Spinal cord (tissue), 10 donors: ENCODE data around the gene USF2. TPM values are rescaled to one million over a fixed set of nuclear protein-coding genes. Genes with fewer than 3 reads are reported as not detected.

Experiments used
- DNase-seq, 6 donors: peaks; one replicate each; pipeline versions ENCODE4 v3.0.0 to v3.0.0-alpha.2; 2013 to 2015; ENCODE audit warnings: low spot score in 6 of 6, low read depth in 4 of 6
- H3K27ac ChIP-seq: one replicate; pipeline ENCODE4 v1.5.1; 2013; ENCODE audit warnings: low read depth, low read length, control low read depth
- H3K27me3 ChIP-seq: one replicate; pipeline ENCODE4 v1.6.1; 2013; ENCODE audit warnings: low read length; ENCODE audit not compliant: control insufficient read depth, insufficient read depth
- H3K36me3 ChIP-seq: one replicate; pipeline ENCODE4 v1.6.1; 2013; ENCODE audit warnings: low read length; ENCODE audit not compliant: control insufficient read depth, insufficient read depth
- H3K4me1 ChIP-seq: one replicate; pipeline ENCODE4 v1.6.1; 2013; ENCODE audit warnings: low read length; ENCODE audit not compliant: control insufficient read depth, insufficient read depth
- H3K4me3 ChIP-seq: one replicate; pipeline ENCODE4 v1.5.1; 2013; ENCODE audit warnings: low read depth, low read length, control low read depth
- H3K9me3 ChIP-seq: one replicate; pipeline ENCODE4 v1.6.1; 2013; ENCODE audit warnings: low read length; ENCODE audit not compliant: control insufficient read depth, insufficient read depth
- WGBS: methylation state at CpG from one replicate; pipeline ENCODE4 v1.1.5; 2013; ENCODE audit warnings: missing lambda C conversion rate; ENCODE audit not compliant: insufficient coverage; 5-methylcytosine and 5-hydroxymethylcytosine counted together
- polyA plus RNA-seq, 2 donors: library from polyadenylated mRNA; unstranded; fragments of 120-200 nt; gene quantifications; one replicate each; pipeline ENCODE4 v1.2.1, GENCODE V29; 2013; ENCODE audit not compliant: insufficient read length in 2 of 2
- total RNA-seq, 2 donors: library from RNA; depleted of rRNA in 1 of 2; stranded (reverse); fragments of 120-200 nt in 1 of 2; fragments of >200 nt in 1 of 2; gene quantifications; one replicate each; pipeline versions ENCODE4 v1.2.3 to v1.2.4, GENCODE V29; 2013 to 2014
- donor health status: healthy.

The USF2 gene
- total and polyA plus RNA-seq, 4 donors = 37.2 to 258 (median 162) TPM

DNA sequence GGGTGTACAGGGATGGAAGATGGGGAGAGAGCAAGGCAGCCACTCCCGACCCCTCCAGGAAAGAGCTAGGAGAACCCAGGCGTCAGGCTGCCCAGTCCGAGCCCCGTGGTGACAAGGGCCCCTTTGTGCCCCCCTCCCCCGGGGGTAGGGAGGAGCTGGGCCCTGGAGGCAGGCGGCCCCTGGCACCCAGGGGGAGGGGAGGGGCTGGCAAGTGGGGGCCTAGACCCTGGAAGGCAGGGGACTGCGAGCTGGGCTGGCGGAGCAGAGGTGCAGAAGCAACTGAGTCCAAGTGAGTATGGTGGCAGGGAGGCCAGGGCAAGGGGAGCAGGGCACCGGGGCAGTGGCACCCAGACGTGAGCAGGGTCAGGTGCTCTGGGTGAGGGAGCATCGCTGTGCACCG is 23.2 kb downstream of the USF2 start, which contains the start of gene MAG:
MAG (plus strand) TSS at position 246 of the 400 bp plus-strand sequence. CDS start 3,248 bp downstream, outside the sequence.
- DNase-seq = peak in 1 of 6 donors; percentile 34

DNA sequence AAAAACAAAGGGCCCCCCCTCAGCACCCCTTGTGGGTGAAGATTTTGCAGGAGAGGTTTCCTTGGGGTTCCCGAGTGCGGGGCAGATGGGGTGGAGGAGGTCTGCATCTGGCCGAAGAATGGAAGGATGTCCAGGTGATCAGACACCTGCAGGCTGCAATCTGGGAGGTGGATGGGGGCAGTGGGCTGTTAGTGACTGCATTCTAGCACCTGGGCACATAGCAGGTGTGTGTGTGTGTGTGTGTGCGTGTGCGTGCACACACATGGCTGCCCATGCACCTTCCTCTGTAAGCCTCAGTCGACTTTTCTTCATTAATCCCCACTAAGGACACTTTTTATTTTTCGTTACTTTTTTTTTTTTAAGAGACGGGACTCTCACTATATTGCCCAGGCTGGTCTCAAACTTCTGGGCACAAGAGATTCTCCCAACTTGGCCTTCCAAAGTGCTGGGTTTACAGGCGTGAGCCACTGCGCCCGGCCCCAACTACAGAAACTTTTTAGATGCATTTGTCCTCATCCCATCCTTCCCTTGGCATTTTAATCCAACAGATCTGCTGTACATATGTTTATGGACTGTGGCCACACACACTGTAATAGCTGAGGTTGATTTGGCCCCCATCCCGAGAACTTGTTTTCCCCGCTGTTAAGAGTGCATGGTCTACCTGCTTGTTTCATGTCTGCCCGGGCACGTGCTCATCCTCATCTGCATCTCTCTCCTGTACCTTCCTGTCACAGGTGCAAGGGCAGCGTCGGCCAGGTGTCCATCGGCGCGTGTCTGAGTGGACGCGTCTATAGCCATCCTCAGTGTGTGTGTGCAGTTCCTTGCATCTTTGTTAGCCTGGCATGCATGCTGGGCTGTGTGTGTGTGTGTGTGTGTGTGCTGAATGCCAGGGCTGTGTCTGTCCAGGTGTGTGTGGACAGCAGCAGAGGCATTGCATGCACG is 23.9 kb downstream of the USF2 start:
- Histone ChIP-seq H3K27ac (peak overlapping the region; percentile 55), H3K9me3 (no peaks in the 10 kb centered on the region), H3K4me1 (peaks cover 46% of the 10 kb centered on the region), H3K27me3 (no peaks in the 10 kb centered on the region), H3K36me3 (peaks cover under 1% of the 10 kb centered on the region), H3K4me3 (peak overlapping the region; percentile 17)
- no peak for DNase-seq
- WGBS = 86% methylated on average over 17 of the region's 23 CpGs

More for the DNA sequence above, 23.2 kb downstream of the USF2 start, which contains the start of gene MAG:
- peak within 1 kb of the TSS; percentile 17 for H3K4me3 ChIP-seq
- peaks cover 46% of the 10 kb centered on the region for H3K4me1 ChIP-seq
- 77% methylated on average over 12 of the region's 12 CpGs for WGBS
- H3K9me3 ChIP-seq = no peaks in the 10 kb centered on the region
- no peaks in the 10 kb centered on the region for H3K36me3 ChIP-seq
- peak within 1 kb of the TSS; percentile 31 for H3K27ac ChIP-seq
- H3K27me3 ChIP-seq = no peaks in the 10 kb centered on the region

DNA sequence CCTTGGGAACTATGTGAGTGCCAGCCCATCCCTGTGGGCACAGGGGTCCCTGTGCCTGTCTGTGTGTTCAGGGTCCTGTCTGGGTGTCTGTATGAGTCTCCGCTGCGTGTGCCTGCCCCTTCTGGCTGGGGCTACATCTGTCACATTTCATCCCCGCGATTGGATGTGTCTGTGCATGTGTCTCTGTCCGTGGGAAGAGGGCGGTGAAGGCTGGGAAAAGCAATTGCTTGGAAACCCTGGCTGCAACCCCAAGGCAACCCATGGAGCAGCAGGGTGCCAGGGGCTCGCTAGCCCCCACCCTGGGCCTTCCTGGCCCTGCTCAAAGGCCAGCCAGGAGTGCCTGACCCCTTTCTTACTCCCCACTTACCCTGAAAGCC is 24.6 kb downstream of the USF2 start:
- peak overlapping the region; percentile 17 for H3K4me3 ChIP-seq
- H3K4me1 ChIP-seq = peaks cover 46% of the 10 kb centered on the region
- H3K27ac ChIP-seq = peak overlapping the region; percentile 55
- 20% methylated on average over 6 of the region's 7 CpGs for WGBS
- H3K36me3 ChIP-seq = peaks cover 7% of the 10 kb centered on the region
- no peaks in the 10 kb centered on the region for H3K9me3 ChIP-seq
- DNase-seq = no peak
- H3K27me3 ChIP-seq = no peaks in the 10 kb centered on the region

DNA sequence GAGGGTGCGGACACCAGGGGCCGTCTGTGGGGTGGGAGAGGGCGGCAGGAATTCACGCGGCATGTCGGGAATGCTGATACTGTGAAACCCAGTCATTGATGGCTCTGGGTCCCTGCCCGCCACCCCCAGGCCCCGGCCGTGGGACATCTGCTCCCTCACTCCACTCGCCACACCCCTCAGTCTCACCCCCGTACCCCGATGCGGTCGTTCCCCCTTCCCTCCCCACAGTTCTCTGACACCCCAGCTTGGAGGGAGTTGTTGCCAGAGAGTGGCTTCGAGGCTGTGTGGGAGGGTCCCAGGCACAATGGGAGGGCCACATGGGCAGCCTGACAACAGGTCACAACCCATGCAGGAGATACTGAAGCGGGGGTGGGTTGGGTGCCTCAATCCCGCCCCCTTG is 25.0 kb downstream of the USF2 start:
- Histone ChIP-seq H3K36me3 (peaks cover 12% of the 10 kb centered on the region), H3K27ac (peak overlapping the region; percentile 55), H3K9me3 (no peaks in the 10 kb centered on the region), H3K4me3 (no peak overlapping the region), H3K27me3 (no peaks in the 10 kb centered on the region), H3K4me1 (peaks cover 46% of the 10 kb centered on the region)
- WGBS = 35% methylated on average over 12 of the region's 17 CpGs
- no peak for DNase-seq

DNA sequence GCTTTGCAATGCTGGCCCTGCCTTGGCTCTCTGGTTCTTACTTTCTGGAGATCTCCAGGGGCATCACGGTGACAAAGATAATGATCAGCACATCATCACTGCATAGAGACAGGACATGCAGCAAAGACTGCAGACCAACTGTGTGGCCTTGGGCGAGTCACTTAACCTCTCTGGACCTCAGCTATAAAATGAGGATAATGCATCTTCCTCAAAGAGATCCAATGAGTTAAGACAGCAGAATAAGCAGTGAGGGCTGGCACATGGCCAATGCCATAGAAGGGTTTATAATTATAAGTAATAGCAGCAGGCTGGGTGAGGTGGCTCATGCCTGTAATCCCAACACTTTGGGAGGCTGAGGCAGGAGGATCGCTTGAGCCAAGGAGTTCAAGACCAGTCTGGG is 25.6 kb downstream of the USF2 start:
- Histone ChIP-seq H3K4me3 (no peak overlapping the region), H3K36me3 (peaks cover 12% of the 10 kb centered on the region), H3K27ac (no peak overlapping the region), H3K4me1 (peaks cover 46% of the 10 kb centered on the region), H3K27me3 (no peaks in the 10 kb centered on the region), H3K9me3 (no peaks in the 10 kb centered on the region)
- no peak for DNase-seq
- 62% methylated on average over 2 of the region's 3 CpGs for WGBS

DNA sequence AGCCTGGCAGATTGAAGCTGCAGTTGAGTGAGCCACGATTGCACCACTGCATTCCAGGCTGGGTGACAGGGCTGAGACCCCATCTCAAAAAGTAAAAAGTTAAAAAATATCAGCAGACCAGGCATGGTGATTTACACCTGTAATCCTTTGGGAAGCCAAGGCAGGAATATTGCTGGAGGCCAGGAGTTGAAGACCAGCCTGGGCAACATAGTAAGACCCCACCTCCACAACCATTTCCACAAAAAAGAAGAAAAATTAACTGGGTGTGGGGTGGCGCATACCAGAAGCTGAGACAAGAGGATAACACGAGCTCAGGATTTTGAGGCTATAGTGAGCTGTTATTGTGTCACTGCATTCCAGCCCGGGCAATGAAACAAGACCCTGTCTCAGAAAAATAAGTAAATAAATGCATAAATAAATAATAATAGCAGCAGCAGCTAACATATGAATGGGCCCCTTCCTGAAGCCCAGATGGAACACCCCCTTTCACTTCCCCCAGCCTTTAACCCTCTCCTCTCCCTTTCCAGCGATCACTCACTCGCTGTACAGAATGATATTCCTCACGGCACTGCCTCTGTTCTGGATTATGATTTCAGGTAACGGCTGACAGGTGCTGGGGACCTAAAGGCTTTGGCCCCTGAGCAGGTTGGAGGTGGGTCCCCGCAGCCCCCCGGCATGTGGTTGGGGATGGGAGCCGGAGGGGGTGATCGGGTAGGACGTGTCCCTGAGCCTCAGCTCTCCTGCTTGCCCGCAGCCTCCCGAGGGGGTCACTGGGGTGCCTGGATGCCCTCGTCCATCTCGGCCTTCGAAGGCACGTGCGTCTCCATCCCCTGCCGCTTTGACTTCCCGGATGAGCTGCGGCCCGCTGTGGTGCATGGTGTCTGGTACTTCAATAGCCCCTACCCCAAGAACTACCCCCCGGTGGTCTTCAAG is 26.4 kb downstream of the USF2 start:
- Histone ChIP-seq H3K4me3 (no peak overlapping the region), H3K27me3 (no peaks in the 10 kb centered on the region), H3K36me3 (peaks cover 12% of the 10 kb centered on the region), H3K9me3 (no peaks in the 10 kb centered on the region), H3K27ac (peak overlapping the region; percentile 25), H3K4me1 (peaks cover 49% of the 10 kb centered on the region)
- 56% methylated on average over 21 of the region's 25 CpGs for WGBS
- no peak for DNase-seq

DNA sequence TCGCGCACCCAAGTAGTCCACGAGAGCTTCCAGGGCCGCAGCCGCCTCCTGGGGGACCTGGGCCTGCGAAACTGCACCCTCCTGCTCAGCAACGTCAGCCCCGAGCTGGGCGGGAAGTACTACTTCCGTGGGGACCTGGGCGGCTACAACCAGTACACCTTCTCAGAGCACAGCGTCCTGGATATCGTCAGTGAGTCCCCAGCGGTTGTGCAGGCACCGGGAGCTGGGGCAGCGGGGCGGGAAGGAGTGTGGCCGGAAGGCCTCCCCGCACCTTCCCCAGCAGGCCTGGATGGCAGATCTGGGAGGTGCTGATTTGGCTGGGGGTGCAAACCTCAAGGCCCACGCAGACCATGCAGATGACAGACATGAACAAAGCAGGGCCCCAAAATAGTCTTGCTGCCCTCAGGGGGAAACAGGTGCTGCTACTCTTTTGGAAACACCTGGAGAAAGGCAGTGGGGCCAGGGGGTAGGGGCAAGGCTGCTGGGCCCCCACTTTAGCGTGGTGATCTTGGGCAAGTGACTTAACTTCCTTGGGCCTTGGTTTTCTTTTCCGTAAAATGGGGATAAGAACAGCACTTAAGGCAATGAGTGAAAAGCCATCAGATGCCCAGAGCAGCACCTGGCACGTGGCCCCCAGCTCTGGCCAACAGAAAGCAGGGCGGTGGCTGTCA is 27.2 kb downstream of the USF2 start:
- WGBS = 63% methylated on average over 15 of the region's 24 CpGs
- H3K4me1 ChIP-seq = peaks cover 42% of the 10 kb centered on the region
- H3K27me3 ChIP-seq = no peaks in the 10 kb centered on the region
- no peak overlapping the region for H3K4me3 ChIP-seq
- no peak overlapping the region for H3K27ac ChIP-seq
- no peaks in the 10 kb centered on the region for H3K9me3 ChIP-seq
- DNase-seq = no peak
- peaks cover 12% of the 10 kb centered on the region for H3K36me3 ChIP-seq

DNA sequence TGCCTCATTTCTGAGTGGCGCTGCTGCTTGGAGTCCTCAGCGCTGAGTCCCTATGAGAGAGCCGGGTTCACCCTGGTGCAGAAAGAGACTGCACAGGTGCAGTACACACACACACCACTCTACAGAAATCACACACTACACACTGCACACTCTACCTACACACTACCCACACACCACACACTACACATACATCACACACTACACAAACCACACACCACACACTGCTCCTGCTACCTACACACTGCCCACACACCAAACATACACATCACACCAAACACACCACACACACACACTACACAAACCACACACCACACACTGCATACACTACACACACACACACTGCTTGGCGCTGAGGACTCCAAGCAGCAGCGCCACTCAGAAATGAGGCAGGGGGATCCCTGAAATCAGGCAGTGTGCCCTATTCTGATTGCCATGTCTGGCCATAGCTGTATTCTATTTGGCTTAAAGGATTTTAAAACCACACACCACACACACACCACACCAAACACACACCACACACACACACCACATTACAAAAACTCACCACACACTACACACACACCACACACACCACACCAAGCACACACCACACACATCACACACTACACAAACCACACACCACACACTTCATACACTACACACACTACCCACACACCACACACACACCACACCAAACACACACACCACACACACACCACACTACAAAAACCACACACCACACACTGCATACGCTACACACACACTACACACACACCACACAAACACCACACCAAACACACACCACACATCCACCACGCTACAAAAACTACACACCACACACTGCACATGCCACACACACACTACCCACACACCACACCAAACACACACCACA is 28.1 kb downstream of the USF2 start:
- WGBS = 88% methylated on average over 7 of the region's 7 CpGs
- H3K27ac ChIP-seq = no peak overlapping the region
- no peak overlapping the region for H3K4me3 ChIP-seq
- H3K4me1 ChIP-seq = peaks cover 32% of the 10 kb centered on the region
- H3K36me3 ChIP-seq = peaks cover 12% of the 10 kb centered on the region
- H3K27me3 ChIP-seq = no peaks in the 10 kb centered on the region
- no peaks in the 10 kb centered on the region for H3K9me3 ChIP-seq
- DNase-seq = no peak
